Measurements from ENCODE around the gene TIFAB. TPM values are rescaled to one million over a fixed set of nuclear protein-coding genes. Genes with fewer than 3 reads are reported as not detected.
A peak's percentile ranks its signal among the peaks of the same experiment; 100 is the strongest.

Gene TIFAB
- total and polyA plus RNA-seq, 4 donors, result 0.24 TPM; not detected in 3

- intact Hi-C loops (cut with DNase I), result no loop called here
- WGBS, 2 donors, result 34 to 40% methylated on average over 24 of the region's 24 CpGs
- Histone ChIP-seq H3K9me3 (ENCODE audit: control insufficient read depth, low read length) (no peaks in the 10 kb centered on the region), H3K4me3 (ENCODE audit: low read length in 2 of 2) (no peak overlapping the region), H3K36me3 (ENCODE audit: control insufficient read depth in 1 of 2, insufficient read depth in 2 of 2, low read length in 1 of 2) (no peaks in the 10 kb centered on the region), H3K27ac (ENCODE audit: low read depth in 1 of 2, low read length in 2 of 2) (no peak overlapping the region), H3K4me1 (ENCODE audit: control insufficient read depth in 1 of 2, insufficient read depth in 2 of 2, low read length in 2 of 2) (no peaks in the 10 kb centered on the region), H3K27me3 (ENCODE audit: control insufficient read depth in 1 of 2, insufficient read depth in 2 of 2, low read length in 1 of 2) (no peaks in the 10 kb centered on the region)
- DNase-seq (peak in 1 of 2 donors; percentile 32), ATAC-seq (ENCODE audit: low FRiP score) (no peak)
Observed at GRCh38 chr5:135476615-135477581, 24.7 kb upstream of the TIFAB start.

GRCh38 chr5:135473956-135474670, 22.0 kb upstream of the TIFAB start:
- DNase-seq (peak; percentile 22 to 61), ATAC-seq (ENCODE audit: low FRiP score) (no peak)
- Histone ChIP-seq H3K27me3 (ENCODE audit: control insufficient read depth in 1 of 2, insufficient read depth in 2 of 2, low read length in 1 of 2) (no peaks in the 10 kb centered on the region), H3K9me3 (ENCODE audit: control insufficient read depth, low read length) (no peaks in the 10 kb centered on the region), H3K27ac (ENCODE audit: low read depth in 1 of 2, low read length in 2 of 2) (no peak overlapping the region), H3K36me3 (ENCODE audit: control insufficient read depth in 1 of 2, insufficient read depth in 2 of 2, low read length in 1 of 2) (no peaks in the 10 kb centered on the region), H3K4me3 (ENCODE audit: low read length in 2 of 2) (no peak overlapping the region), H3K4me1 (ENCODE audit: control insufficient read depth in 1 of 2, insufficient read depth in 2 of 2, low read length in 2 of 2) (no peaks in the 10 kb centered on the region)
- intact Hi-C loops (cut with DNase I), result no loop called here
- WGBS, 2 donors, result 63 to 71% methylated on average over 12 of the region's 12 CpGs

DNA sequence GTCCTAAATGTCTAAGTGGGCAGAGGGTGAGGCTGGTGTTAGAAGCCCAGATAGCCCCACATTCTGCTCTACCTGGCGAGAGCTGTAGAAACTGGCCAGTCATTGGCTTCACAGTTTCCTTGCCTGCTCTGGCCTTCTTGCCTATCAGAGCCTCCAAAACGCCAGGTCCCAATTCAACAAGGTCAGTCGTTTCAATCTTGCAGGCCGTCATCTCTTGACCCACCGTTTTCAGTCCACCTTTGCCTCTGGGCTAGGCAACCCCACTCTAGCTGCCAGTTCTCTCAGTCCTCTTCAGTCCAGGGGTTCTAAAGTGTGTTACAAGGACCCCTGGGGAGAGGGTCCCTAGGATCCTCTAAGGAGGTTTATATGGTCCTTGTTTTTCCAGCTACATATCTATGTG, 20.0 kb upstream of the TIFAB start:
- Histone ChIP-seq H3K27me3 (ENCODE audit: control insufficient read depth in 1 of 2, insufficient read depth in 2 of 2, low read length in 1 of 2) (no peaks in the 10 kb centered on the region), H3K27ac (ENCODE audit: low read depth in 1 of 2, low read length in 2 of 2) (no peak overlapping the region), H3K4me3 (ENCODE audit: low read length in 2 of 2) (no peak overlapping the region), H3K9me3 (ENCODE audit: control insufficient read depth, low read length) (no peaks in the 10 kb centered on the region), H3K36me3 (ENCODE audit: control insufficient read depth in 1 of 2, insufficient read depth in 2 of 2, low read length in 1 of 2) (no peaks in the 10 kb centered on the region), H3K4me1 (ENCODE audit: control insufficient read depth in 1 of 2, insufficient read depth in 2 of 2, low read length in 2 of 2) (no peaks in the 10 kb centered on the region)
- peak; percentile 10 to 12 for DNase-seq
- ATAC-seq (ENCODE audit: low FRiP score), result no peak
- 74 to 82% methylated on average over 5 of the region's 5 CpGs for WGBS, 2 donors
- intact Hi-C loops (cut with DNase I), result no loop called here

DNA sequence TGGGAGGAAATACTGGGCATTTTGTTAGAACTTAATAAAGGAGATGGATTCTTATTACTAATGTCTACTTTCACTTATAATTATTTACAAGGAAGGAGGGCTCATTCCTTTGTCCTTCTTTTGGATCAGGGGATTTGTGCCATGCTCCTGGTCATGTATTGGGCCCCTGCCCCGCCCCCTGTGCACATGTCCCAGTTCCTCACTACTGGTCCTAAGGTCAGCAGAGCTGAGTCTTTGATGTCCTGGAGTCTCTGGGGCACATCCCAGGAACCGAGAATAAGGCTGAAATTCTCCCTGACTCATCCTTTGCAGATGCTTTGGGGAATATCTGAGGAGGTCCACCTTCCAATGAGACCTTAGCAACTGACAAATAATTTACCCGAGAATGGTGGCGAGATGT, 19.6 kb upstream of the TIFAB start:
- Histone ChIP-seq H3K9me3 (ENCODE audit: control insufficient read depth, low read length) (no peaks in the 10 kb centered on the region), H3K4me3 (ENCODE audit: low read length in 2 of 2) (no peak overlapping the region), H3K4me1 (ENCODE audit: control insufficient read depth in 1 of 2, insufficient read depth in 2 of 2, low read length in 2 of 2) (no peaks in the 10 kb centered on the region), H3K36me3 (ENCODE audit: control insufficient read depth in 1 of 2, insufficient read depth in 2 of 2, low read length in 1 of 2) (no peaks in the 10 kb centered on the region), H3K27me3 (ENCODE audit: control insufficient read depth in 1 of 2, insufficient read depth in 2 of 2, low read length in 1 of 2) (no peaks in the 10 kb centered on the region), H3K27ac (ENCODE audit: low read depth in 1 of 2, low read length in 2 of 2) (no peak overlapping the region)
- DNase-seq (peak in 1 of 2 donors; percentile 8), ATAC-seq (ENCODE audit: low FRiP score) (no peak)
- 71 to 82% methylated on average over 4 of the region's 4 CpGs for whole genome bisulfite sequencing, 2 donors
- intact Hi-C loops (cut with DNase I), result no loop called here

GRCh38 chr5:135469911-135470310, 17.8 kb upstream of the TIFAB start:
- 86 to 87% methylated on average over 5 of the region's 5 CpGs for WGBS, 2 donors
- Histone ChIP-seq H3K36me3 (ENCODE audit: control insufficient read depth in 1 of 2, insufficient read depth in 2 of 2, low read length in 1 of 2) (no peaks in the 10 kb centered on the region), H3K4me3 (ENCODE audit: low read length in 2 of 2) (no peak overlapping the region), H3K27ac (ENCODE audit: low read depth in 1 of 2, low read length in 2 of 2) (no peak overlapping the region), H3K27me3 (ENCODE audit: control insufficient read depth in 1 of 2, insufficient read depth in 2 of 2, low read length in 1 of 2) (no peaks in the 10 kb centered on the region), H3K4me1 (ENCODE audit: control insufficient read depth in 1 of 2, insufficient read depth in 2 of 2, low read length in 2 of 2) (no peaks in the 10 kb centered on the region), H3K9me3 (ENCODE audit: control insufficient read depth, low read length) (no peaks in the 10 kb centered on the region)
- DNase-seq, result no peak
- no peak for ATAC-seq (ENCODE audit: low FRiP score)
- intact Hi-C loops (cut with DNase I), result no loop called here

DNA sequence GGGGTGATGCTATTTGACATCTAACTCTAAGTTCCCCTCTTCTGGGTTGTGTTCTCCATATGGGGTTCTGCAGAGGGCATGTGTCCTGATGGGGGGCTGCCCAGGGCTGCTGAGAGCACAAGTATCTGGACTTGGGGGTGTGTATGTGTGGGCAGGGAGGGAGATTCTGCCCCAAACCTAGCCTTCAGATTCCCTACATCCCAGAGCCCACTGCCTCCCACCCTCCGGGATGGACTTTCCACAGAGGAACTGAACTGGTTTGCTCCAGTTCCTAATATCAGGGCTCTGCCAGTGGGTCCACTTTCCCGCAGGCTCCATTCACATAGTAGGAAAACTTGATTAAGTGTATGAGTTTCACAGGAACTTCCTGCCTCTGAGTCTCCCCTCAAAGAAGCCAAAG, 16.4 kb upstream of the TIFAB start:
- no peaks in the 10 kb centered on the region for H3K36me3 ChIP-seq (ENCODE audit: control insufficient read depth in 1 of 2, insufficient read depth in 2 of 2, low read length in 1 of 2)
- peak in 1 of 2 donors; percentile 44 for DNase-seq
- H3K4me3 ChIP-seq (ENCODE audit: low read length in 2 of 2), result no peak overlapping the region
- intact Hi-C loops (cut with DNase I), result no loop called here
- no peaks in the 10 kb centered on the region for H3K4me1 ChIP-seq (ENCODE audit: control insufficient read depth in 1 of 2, insufficient read depth in 2 of 2, low read length in 2 of 2)
- no peak for ATAC-seq (ENCODE audit: low FRiP score)
- H3K9me3 ChIP-seq (ENCODE audit: control insufficient read depth, low read length), result no peaks in the 10 kb centered on the region
- H3K27me3 ChIP-seq (ENCODE audit: control insufficient read depth in 1 of 2, insufficient read depth in 2 of 2, low read length in 1 of 2), result no peaks in the 10 kb centered on the region
- 71 to 92% methylated on average over 2 of the region's 2 CpGs for WGBS, 2 donors
- no peak overlapping the region for H3K27ac ChIP-seq (ENCODE audit: low read depth in 1 of 2, low read length in 2 of 2)

DNA sequence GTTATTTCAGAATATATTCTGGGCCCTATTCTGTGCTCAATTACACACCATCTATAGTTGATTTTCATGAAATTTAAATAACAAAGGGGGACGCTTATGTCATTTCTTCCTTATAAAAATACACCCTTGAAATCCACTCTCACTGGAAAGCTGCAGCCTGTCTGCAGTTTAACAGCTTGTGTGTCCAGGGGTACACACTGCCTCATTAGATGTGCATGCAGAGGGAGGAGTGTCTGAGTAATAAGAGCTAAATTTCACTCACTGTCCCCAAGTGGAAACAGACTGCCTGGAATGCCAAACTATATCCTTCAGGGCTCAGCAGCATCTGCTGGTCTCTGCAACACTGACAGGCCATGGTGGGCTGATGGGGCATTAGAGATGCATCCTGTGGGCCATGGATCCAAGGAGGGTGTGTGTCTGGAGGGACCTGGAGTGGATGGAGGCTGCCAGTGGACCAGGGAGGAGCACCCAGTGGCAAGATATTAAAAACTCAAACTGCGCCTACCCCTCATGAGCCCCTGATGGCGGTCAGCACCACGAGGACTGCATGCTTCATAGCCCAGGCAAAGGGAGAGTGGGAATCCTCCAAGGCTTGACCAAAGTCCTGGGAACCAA, 15.8 kb upstream of the TIFAB start:
- intact Hi-C loops (cut with DNase I), result loop anchor here in 1 of 2 donors (2.0 kb wide), 1 partner anchor 85 kb away; no protein-coding TSS in a partner anchor
- WGBS, 2 donors, result 94 to 95% methylated on average over 4 of the region's 4 CpGs
- Histone ChIP-seq H3K27me3 (ENCODE audit: control insufficient read depth in 1 of 2, insufficient read depth in 2 of 2, low read length in 1 of 2) (no peaks in the 10 kb centered on the region), H3K36me3 (ENCODE audit: control insufficient read depth in 1 of 2, insufficient read depth in 2 of 2, low read length in 1 of 2) (no peaks in the 10 kb centered on the region), H3K4me1 (ENCODE audit: control insufficient read depth in 1 of 2, insufficient read depth in 2 of 2, low read length in 2 of 2) (no peaks in the 10 kb centered on the region), H3K27ac (ENCODE audit: low read depth in 1 of 2, low read length in 2 of 2) (no peak overlapping the region), H3K9me3 (ENCODE audit: control insufficient read depth, low read length) (no peaks in the 10 kb centered on the region), H3K4me3 (ENCODE audit: low read length in 2 of 2) (no peak overlapping the region)
- DNase-seq, result peak; percentile 27 to 32
- ATAC-seq (ENCODE audit: low FRiP score), result no peak

GRCh38 chr5:135467051-135467625, 15.0 kb upstream of the TIFAB start:
- DNase-seq, result peak; percentile 26 to 70
- H3K36me3 ChIP-seq (ENCODE audit: control insufficient read depth in 1 of 2, insufficient read depth in 2 of 2, low read length in 1 of 2), result no peaks in the 10 kb centered on the region
- no peaks in the 10 kb centered on the region for H3K9me3 ChIP-seq (ENCODE audit: control insufficient read depth, low read length)
- ATAC-seq (ENCODE audit: low FRiP score), result no peak
- intact Hi-C loops (cut with DNase I), result loop anchor here in 1 of 2 donors (2.0 kb wide), 1 partner anchor 86 kb away; no protein-coding TSS in a partner anchor
- no peak overlapping the region for H3K4me3 ChIP-seq (ENCODE audit: low read length in 2 of 2)
- H3K27me3 ChIP-seq (ENCODE audit: control insufficient read depth in 1 of 2, insufficient read depth in 2 of 2, low read length in 1 of 2), result no peaks in the 10 kb centered on the region
- no peak overlapping the region for H3K27ac ChIP-seq (ENCODE audit: low read depth in 1 of 2, low read length in 2 of 2)
- H3K4me1 ChIP-seq (ENCODE audit: control insufficient read depth in 1 of 2, insufficient read depth in 2 of 2, low read length in 2 of 2), result no peaks in the 10 kb centered on the region
- WGBS, 2 donors, result 88 to 91% methylated on average over 15 of the region's 15 CpGs

All from aorta (tissue), 5 donors.